ENCODE results near the gene SMURF2. TPM values are rescaled to one million over a fixed set of nuclear protein-coding genes. Genes with fewer than 3 reads are reported as not detected.
"Not testable (repeated sequence)": the region's sequence is repeated elsewhere in the genome, so short reads cannot be mapped to it uniquely, and the experiment has no call there.

Gene SMURF2
- total RNA-seq, 1 experiment from 2014 or later: 76.6 TPM

GRCh38 chr17:64660195-64660977, 1.7 kb downstream of the SMURF2 start:
- BruUV-seq (replicated peaks): TSS peak; percentile 8
- H3K4me1 ChIP-seq (ENCODE audit: insufficient read depth, low read length): peaks cover 52% of the 10 kb centered on the region
- H3K4me3 ChIP-seq (ENCODE audit: low read length): peak overlapping the region; percentile 99
- H2AFZ ChIP-seq (ENCODE audit: low read length); POLR2A ChIA-PET (ENCODE audit: unreplicated experiment); H3K9me2 ChIP-seq (replicated peaks; ENCODE audit: low read length); H3K27me3 ChIP-seq (ENCODE audit: low read length); H3F3A ChIP-seq (ENCODE audit: low read length, unreplicated experiment); H3K9me3 ChIP-seq (ENCODE audit: low read length); CTCF ChIA-PET: not testable (repeated sequence)
- peak overlapping the region; percentile 55 for H3K27ac ChIP-seq (ENCODE audit: low read length)
- intact Hi-C loops (cut with micrococcal nuclease): loop anchor here (2.0 kb wide), 2 partner anchors 46 to 72 kb away; no protein-coding TSS in a partner anchor
- peak overlapping the region; percentile 98 for H3K4me2 ChIP-seq (ENCODE audit: low read length)
- peak overlapping the region; percentile 90 for H3K9ac ChIP-seq (ENCODE audit: low read length)
- peaks cover 77% of the 10 kb centered on the region for H3K79me2 ChIP-seq (ENCODE audit: low read length)
- H3K36me3 ChIP-seq (ENCODE audit: low read depth, low read length): peaks cover 18% of the 10 kb centered on the region
- DNase-seq: peak; percentile 71
- ATAC-seq: peak; percentile 8
- H4K20me1 ChIP-seq (ENCODE audit: low read length): peaks cover 49% of the 10 kb centered on the region

DNA sequence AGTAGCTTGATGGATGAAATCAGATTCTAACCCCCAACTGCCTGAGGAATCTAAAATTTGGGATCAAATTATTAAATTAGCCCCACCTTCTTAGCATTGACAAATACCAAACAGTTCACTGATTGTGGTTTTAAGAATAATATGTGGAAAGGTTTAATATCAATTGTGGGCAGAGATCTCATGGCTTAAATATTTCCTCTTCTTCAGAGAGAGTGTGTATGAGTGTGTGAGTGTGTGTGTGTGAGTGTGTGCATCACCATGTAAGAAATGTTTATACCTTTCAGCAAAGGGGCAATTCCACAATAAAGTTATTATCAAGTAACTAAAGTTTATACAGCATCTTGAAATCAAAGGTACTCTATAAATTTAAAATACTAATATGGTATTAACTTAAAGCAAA, 3.2 kb downstream of the SMURF2 start:
- peaks cover 18% of the 10 kb centered on the region for H3K36me3 ChIP-seq (ENCODE audit: low read depth, low read length)
- H3K27me3 ChIP-seq (ENCODE audit: low read length): no peaks in the 10 kb centered on the region
- peaks cover 44% of the 10 kb centered on the region for H3K4me1 ChIP-seq (ENCODE audit: insufficient read depth, low read length)
- CTCF ChIA-PET: no interaction called here
- peak; percentile 75 for DNase-seq
- no peaks in the 10 kb centered on the region for H3K9me2 ChIP-seq (replicated peaks; ENCODE audit: low read length)
- no peak for TF ChIP-seq CTCF (conservative IDR thresholded peaks at IDR 0.05; ENCODE audit: low read depth, low read length)
- no peak for TF ChIP-seq EZH2 (IDR thresholded peaks at IDR 0.05; ENCODE audit: low read length, unreplicated experiment)
- no peak for TF ChIP-seq EZH2phosphoT487 (IDR thresholded peaks at IDR 0.05; ENCODE audit: borderline replicate concordance, low read length)
- no peak overlapping the region for H3K27ac ChIP-seq (ENCODE audit: low read length)
- POLR2A ChIA-PET (ENCODE audit: unreplicated experiment): interaction anchor here (0.6 kb wide), 2 partner anchors 43 to 154 kb away, joined by 3 to 10 read pairs; no protein-coding TSS in a partner anchor
- H3K4me2 ChIP-seq (ENCODE audit: low read length): peak overlapping the region; percentile 98
- peaks cover 49% of the 10 kb centered on the region for H4K20me1 ChIP-seq (ENCODE audit: low read length)
- H2AFZ ChIP-seq (ENCODE audit: low read length): no peak overlapping the region
- no peak for ATAC-seq
- H3K4me3 ChIP-seq (ENCODE audit: low read length): peak overlapping the region; percentile 99
- H3K9me3 ChIP-seq (ENCODE audit: low read length): 0 out of 2 replicates have a peak, but pooled peaks cover 3% of the 10 kb centered on the region
- H3K79me2 ChIP-seq (ENCODE audit: low read length): peaks cover 92% of the 10 kb centered on the region
- no TSS peak for BruUV-seq (replicated peaks)
- H3K9ac ChIP-seq (ENCODE audit: low read length): peak overlapping the region; percentile 7; the same call in 1 of the 2 replicates
- intact Hi-C loops (cut with micrococcal nuclease): no loop called here
- H3F3A ChIP-seq (ENCODE audit: low read length, unreplicated experiment): peaks cover 7% of the 10 kb centered on the region

DNA sequence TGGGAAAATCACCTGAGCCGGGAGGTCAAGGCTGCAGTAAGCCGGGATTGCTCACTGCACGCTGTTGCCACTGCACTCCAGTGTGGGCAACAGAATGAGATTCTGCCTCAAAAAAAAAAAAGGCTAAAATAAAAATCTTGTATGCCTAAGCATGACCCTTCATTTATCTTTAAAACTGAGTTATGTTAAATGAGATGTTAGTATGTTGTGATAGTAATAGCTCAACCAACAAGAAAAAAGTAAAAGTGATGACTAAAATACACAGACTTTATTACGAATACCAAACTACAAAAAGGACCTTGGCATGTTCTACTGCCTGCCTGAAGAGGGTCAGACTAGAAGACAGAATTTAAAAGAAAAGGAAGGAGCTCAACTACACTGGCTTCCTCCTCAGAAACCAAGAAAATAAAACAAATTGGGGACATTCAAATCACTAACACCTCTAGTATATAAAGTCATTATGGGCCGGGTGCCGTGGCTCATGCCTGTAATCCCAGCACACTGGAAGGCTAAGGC, 4.4 kb downstream of the SMURF2 start:
- POLR2A ChIA-PET (ENCODE audit: unreplicated experiment): interaction anchor here (0.7 to 0.8 kb wide), 2 partner anchors 30 to 116 kb away, joined by 5 to 12 read pairs; no protein-coding TSS in a partner anchor
- H3K9ac ChIP-seq (ENCODE audit: low read length): no peak overlapping the region
- no peak for ATAC-seq

More for the DNA sequence above, 4.4 kb downstream of the SMURF2 start:
- Histone ChIP-seq H3K27ac (ENCODE audit: low read length) (no peak overlapping the region), H3K4me1 (ENCODE audit: insufficient read depth, low read length) (peaks cover 45% of the 10 kb centered on the region), H3K9me3 (ENCODE audit: low read length) (0 out of 2 replicates have a peak, but pooled peaks cover 3% of the 10 kb centered on the region), H3K9me2 (replicated peaks; ENCODE audit: low read length) (no peaks in the 10 kb centered on the region), H3F3A (ENCODE audit: low read length, unreplicated experiment) (peaks cover 10% of the 10 kb centered on the region), H3K4me3 (ENCODE audit: low read length) (peak overlapping the region; percentile 99; the same call in 1 of the 2 replicates), H3K36me3 (ENCODE audit: low read depth, low read length) (peaks cover 18% of the 10 kb centered on the region), H3K79me2 (ENCODE audit: low read length) (peaks cover 94% of the 10 kb centered on the region), H4K20me1 (ENCODE audit: low read length) (peaks cover 57% of the 10 kb centered on the region), H3K27me3 (ENCODE audit: low read length) (no peaks in the 10 kb centered on the region), H2AFZ (ENCODE audit: low read length) (no peak overlapping the region), H3K4me2 (ENCODE audit: low read length) (peak overlapping the region; percentile 98)
- intact Hi-C loops (cut with micrococcal nuclease): no loop called here
- no TSS peak for BruUV-seq (replicated peaks)
- no peak for TF ChIP-seq EZH2phosphoT487 (IDR thresholded peaks at IDR 0.05; ENCODE audit: borderline replicate concordance, low read length)
- TF ChIP-seq CTCF (conservative IDR thresholded peaks at IDR 0.05; ENCODE audit: low read depth, low read length): no peak
- TF ChIP-seq EZH2 (IDR thresholded peaks at IDR 0.05; ENCODE audit: low read length, unreplicated experiment): no peak
- no peak for DNase-seq
- CTCF ChIA-PET: no interaction called here
